Endothelial cell of umbilical vein (primary cell): ENCODE results near the gene PROX1. TPM values are rescaled to one million over a fixed set of nuclear protein-coding genes. Genes with fewer than 3 reads are reported as not detected.

Experiments used
- BruUV-seq: library from RNA; stranded (reverse); fragments of 400-500 nt; replicated peaks from 2 replicates; lab custom pipeline; 2021; lab: Mats Ljungman, UMichigan
- CTCF ChIA-PET: fragments of 300-600, 350-600 bp; sonication (Branson Sonifier 250); formaldehyde crosslinking; loops from one replicate; lab custom pipeline; 2021; ENCODE audit warnings: antibody characterized with exemption, inconsistent platforms; lab: Charles Lee
- POLR2A ChIA-PET: fragments of 300-600, 350-600 bp; sonication (Branson Sonifier 250); formaldehyde crosslinking; loops from one replicate; lab custom pipeline; 2021; ENCODE audit warnings: antibody characterized with exemption, inconsistent platforms; lab: Charles Lee
- DNase-seq: peaks from one replicate; pipeline ENCODE4 v3.0.0-alpha.2; 2011; ENCODE audit warnings: low read depth, low spot score
- FAIRE-seq: peaks from 2 replicates; lab custom pipeline; 2011; peaks lifted over from hg19 to GRCh38; lab: Jason Lieb, UNC
- H2AFZ ChIP-seq: 2 replicates; pipeline ENCODE4 v1.6.0; 2012; ENCODE audit warnings: low read depth, low read length, control low read depth, inconsistent platforms
- H3K27ac ChIP-seq: 2 replicates; pipeline ENCODE4 v1.5.1; 2011; ENCODE audit warnings: low read depth, mild to moderate bottlenecking, control low read depth, low read length, moderate library complexity; ENCODE audit not compliant: insufficient read depth
- H3K27me3 ChIP-seq, 2 experiments: 2 replicates each; pipeline versions ENCODE4 v1.6.0 to v1.6.1; 2011; ENCODE audit warnings: low read length in 2 of 2, mixed read lengths in 1 of 2; ENCODE audit not compliant: control insufficient read depth in 2 of 2, insufficient read depth in 2 of 2
- H3K36me3 ChIP-seq, 2 experiments: 2 replicates in 1 of 2; 3 replicates in 1 of 2; pipeline ENCODE4 v1.5.1; 2011; ENCODE audit warnings: low read length in 2 of 2, mild to moderate bottlenecking in 1 of 2, moderate library complexity in 1 of 2; ENCODE audit not compliant: control insufficient read depth in 2 of 2, insufficient read depth in 2 of 2; ENCODE audit errors: extremely low read depth in 1 of 2
- H3K4me1 ChIP-seq: 3 replicates; pipeline ENCODE4 v1.5.1; 2011; ENCODE audit warnings: mild to moderate bottlenecking, low read length; ENCODE audit not compliant: control insufficient read depth, insufficient read depth; ENCODE audit errors: extremely low read depth
- H3K4me2 ChIP-seq: 2 replicates; pipeline ENCODE4 v1.6.1; 2011; ENCODE audit warnings: low read length, control low read depth, mixed read lengths; ENCODE audit not compliant: insufficient read depth
- H3K4me3 ChIP-seq, 3 experiments: fragments of 200-600 bp in 1 of 3; sonication (generic), shearing (Covaris generic) in 1 of 3; replicated peaks in 1 of 3; 2 replicates each; pipeline ENCODE4 v1.5.1; 2011 to 2016; ENCODE audit warnings: control low read depth in 3 of 3, low read length in 3 of 3, mild to moderate bottlenecking in 2 of 3, inconsistent platforms in 1 of 3, low read depth in 1 of 3, moderate library complexity in 1 of 3; ENCODE audit not compliant: insufficient read depth in 1 of 3
- H3K79me2 ChIP-seq: 2 replicates; pipeline ENCODE4 v1.6.0; 2012; ENCODE audit warnings: low read length, inconsistent platforms; ENCODE audit not compliant: control insufficient read depth, insufficient read depth
- H3K9ac ChIP-seq: replicated peaks from 2 replicates; pipeline ENCODE3; 2011; ENCODE audit warnings: low read length, control low read depth; ENCODE audit not compliant: insufficient read depth; ENCODE audit errors: extremely low read depth
- H3K9me1 ChIP-seq: replicated peaks from 3 replicates; pipeline ENCODE4 v1.6.0; 2011; ENCODE audit warnings: mild to moderate bottlenecking, low read length; ENCODE audit not compliant: control insufficient read depth, insufficient read depth; ENCODE audit errors: extremely low read depth
- H3K9me3 ChIP-seq: replicated peaks from 2 replicates; pipeline ENCODE4 v1.5.1; 2012; ENCODE audit warnings: low read length, inconsistent platforms; ENCODE audit not compliant: control insufficient read depth, insufficient read depth
- H4K20me1 ChIP-seq: replicated peaks from 2 replicates; pipeline ENCODE3; 2011; ENCODE audit warnings: mild to moderate bottlenecking, low read length; ENCODE audit not compliant: control insufficient read depth, insufficient read depth; ENCODE audit errors: extremely low read depth
- CTCF ChIP-seq, 2 donors: IDR thresholded peaks; 1 replicate in 1 of 2; 2 replicates in 1 of 2; pipeline ENCODE4 v1.5.1; 2011; ENCODE audit warnings: low read length in 2 of 2, mild to moderate bottlenecking in 2 of 2, moderate library complexity in 2 of 2, control low read depth in 1 of 2, inconsistent platforms in 1 of 2, low read depth in 1 of 2; ENCODE audit not compliant: insufficient read depth in 1 of 2; ENCODE audit errors: extremely low read depth in 1 of 2
- EZH2 ChIP-seq: IDR thresholded peaks from 2 replicates; pipeline ENCODE4 v1.6.1; 2012; ENCODE audit warnings: borderline replicate concordance, low read depth, mild to moderate bottlenecking, moderate library complexity, low read length, inconsistent platforms; ENCODE audit not compliant: severe bottlenecking
- GATA2 ChIP-seq: IDR thresholded peaks from 2 replicates; pipeline ENCODE4 v1.7.0; 2011; ENCODE audit warnings: low read depth, mild to moderate bottlenecking, moderate library complexity, mixed read lengths, low read length; ENCODE audit not compliant: insufficient read length, insufficient read depth
- JUN ChIP-seq: IDR thresholded peaks from 2 replicates; pipeline ENCODE4 v1.6.1; 2011; ENCODE audit warnings: borderline replicate concordance, low read depth; ENCODE audit not compliant: insufficient read length, insufficient read depth
- MAX ChIP-seq: IDR thresholded peaks from 2 replicates; pipeline ENCODE4 v1.6.1; 2011; ENCODE audit not compliant: insufficient read depth, insufficient read length
- MYC ChIP-seq: IDR thresholded peaks from one replicate; pipeline ENCODE4 v1.6.1; 2011; ENCODE audit warnings: mild to moderate bottlenecking, low read depth, low read length
- POLR2A ChIP-seq: IDR thresholded peaks from 2 replicates; pipeline ENCODE4 v1.6.1; 2012; ENCODE audit warnings: low read depth, mild to moderate bottlenecking, control low read depth, low read length
- dilution Hi-C: fragments of 300-500 bp; cut with MboI; formaldehyde crosslinking; loops from one replicate; pipeline ENCODE4 v1.15.0; 2019; ENCODE audit warnings: low sequenced_read_pairs; ENCODE audit not compliant: extremely low pct_ligation_motif_present
- intact Hi-C: fragments of 100-400 bp; cut with micrococcal nuclease; formaldehyde crosslinking; loops from one replicate; pipeline ENCODE4 v1.10.0; 2022
- polyA plus RNA-seq, 4 experiments: library from polyadenylated mRNA; depleted of rRNA in 3 of 4; stranded (reverse) in 3 of 4; unstranded in 1 of 4; fragments of >200 nt; gene quantifications; 2 replicates each; pipeline versions ENCODE4 v1.2.1 to v1.2.3, GENCODE V29; 2011 to 2012; ENCODE audit warnings: missing spikeins in 1 of 4
- total RNA-seq: library from RNA; stranded (reverse); gene quantifications from 2 replicates; pipeline ENCODE4 v1.2.3, GENCODE V29; 2021

PROX1 gene
- total and polyA plus RNA-seq, 2 donors (not counting 3 experiments of a cell fraction or from before 2014, with no cell fraction given): 2.2 to 4.0 TPM

- H3K4me3 ChIP-seq: no peak overlapping the region
- POLR2A ChIA-PET: no interaction called here
- CTCF ChIA-PET: interaction anchor here (1.2 to 2.9 kb wide), 3 partner anchors 16 to 440 kb away, joined by 3 to 20 read pairs (median 7); partner anchors contain the start of gene PROX1
- no peaks in the 10 kb centered on the region for H3K27me3 ChIP-seq
- no peak overlapping the region for H3K27ac ChIP-seq
- dilution Hi-C loops: no loop called here
- H3K9me3 ChIP-seq: no peaks in the 10 kb centered on the region
- H3K4me1 ChIP-seq: peaks cover 11% of the 10 kb centered on the region
- no peaks in the 10 kb centered on the region for H3K79me2 ChIP-seq
- DNase-seq (peak; percentile 77), FAIRE-seq (no peak)
- no peak overlapping the region for H2AFZ ChIP-seq
- no peaks in the 10 kb centered on the region for H4K20me1 ChIP-seq
- no peak overlapping the region for H3K4me2 ChIP-seq
- no peak overlapping the region for H3K9ac ChIP-seq
- H3K36me3 ChIP-seq: no peaks in the 10 kb centered on the region
- H3K9me1 ChIP-seq: no peaks in the 10 kb centered on the region
- intact Hi-C loops: no loop called here
- no peak for TF ChIP-seq EZH2
- TF ChIP-seq GATA2: no peak
- no peak for TF ChIP-seq JUN
- no TSS peak for BruUV-seq
Measured at GRCh38 chr1:214004014-214004413, 16.2 kb downstream of the PROX1 start.

- H3K36me3 ChIP-seq: no peaks in the 10 kb centered on the region
- no peak overlapping the region for H3K4me2 ChIP-seq
- no peak for TF ChIP-seq POLR2A
- TF ChIP-seq EZH2: no peak
- TF ChIP-seq GATA2: no peak
- TF ChIP-seq JUN: no peak
- no peak for TF ChIP-seq MYC
- no peak for TF ChIP-seq MAX
- TF ChIP-seq CTCF (IDR thresholded peaks at IDR 0.05; ENCODE audit: extremely low read depth in 1 of 2, insufficient read depth in 1 of 2, low read depth in 1 of 2, low read length in 2 of 2): no peak
- CTCF ChIA-PET: interaction anchor here (2.9 kb wide), 1 partner anchor 118 kb away, joined by 20 read pairs; no protein-coding TSS in a partner anchor
- no TSS peak for BruUV-seq
- H3K4me1 ChIP-seq: peaks cover 11% of the 10 kb centered on the region
- H4K20me1 ChIP-seq: no peaks in the 10 kb centered on the region
- H3K4me3 ChIP-seq: no peak overlapping the region
- intact Hi-C loops (no loop called here), dilution Hi-C loops (no loop called here)
- H3K27ac ChIP-seq: no peak overlapping the region
- H3K9me3 ChIP-seq: no peaks in the 10 kb centered on the region
- no peaks in the 10 kb centered on the region for H3K9me1 ChIP-seq
- no peaks in the 10 kb centered on the region for H3K79me2 ChIP-seq
- POLR2A ChIA-PET: no interaction called here
- no peaks in the 10 kb centered on the region for H3K27me3 ChIP-seq
- FAIRE-seq (no peak), DNase-seq (no peak)
- H3K9ac ChIP-seq: no peak overlapping the region
- H2AFZ ChIP-seq: no peak overlapping the region
Measured at GRCh38 chr1:214004795-214005194, 17.0 kb downstream of the PROX1 start.
